GM12864 (cell line): ENCODE data around the gene GRK2.
A peak's percentile ranks its signal among the peaks of the same experiment; 100 is the strongest.
"Not testable (repeated sequence)": the region's sequence is repeated elsewhere in the genome, so short reads cannot be mapped to it uniquely, and the experiment has no call there.

ENCODE experiments used
- DNase-seq: peaks from one replicate; pipeline ENCODE4 v3.0.0-alpha.2; 2011; ENCODE audit warnings: low read depth
- H3K4me3 ChIP-seq: 2 replicates; pipeline ENCODE4 v1.5.1; 2011; ENCODE audit warnings: mild to moderate bottlenecking, low read depth, low read length, control low read depth
- TF ChIP-seq, protein P1 (sequence below): IDR thresholded peaks from 2 replicates; pipeline ENCODE4 v1.5.1; 2011; ENCODE audit warnings: low read depth, mild to moderate bottlenecking, moderate library complexity, low read length, control low read depth, inconsistent platforms; ENCODE audit errors: missing control alignments

Gene GRK2

DNA sequence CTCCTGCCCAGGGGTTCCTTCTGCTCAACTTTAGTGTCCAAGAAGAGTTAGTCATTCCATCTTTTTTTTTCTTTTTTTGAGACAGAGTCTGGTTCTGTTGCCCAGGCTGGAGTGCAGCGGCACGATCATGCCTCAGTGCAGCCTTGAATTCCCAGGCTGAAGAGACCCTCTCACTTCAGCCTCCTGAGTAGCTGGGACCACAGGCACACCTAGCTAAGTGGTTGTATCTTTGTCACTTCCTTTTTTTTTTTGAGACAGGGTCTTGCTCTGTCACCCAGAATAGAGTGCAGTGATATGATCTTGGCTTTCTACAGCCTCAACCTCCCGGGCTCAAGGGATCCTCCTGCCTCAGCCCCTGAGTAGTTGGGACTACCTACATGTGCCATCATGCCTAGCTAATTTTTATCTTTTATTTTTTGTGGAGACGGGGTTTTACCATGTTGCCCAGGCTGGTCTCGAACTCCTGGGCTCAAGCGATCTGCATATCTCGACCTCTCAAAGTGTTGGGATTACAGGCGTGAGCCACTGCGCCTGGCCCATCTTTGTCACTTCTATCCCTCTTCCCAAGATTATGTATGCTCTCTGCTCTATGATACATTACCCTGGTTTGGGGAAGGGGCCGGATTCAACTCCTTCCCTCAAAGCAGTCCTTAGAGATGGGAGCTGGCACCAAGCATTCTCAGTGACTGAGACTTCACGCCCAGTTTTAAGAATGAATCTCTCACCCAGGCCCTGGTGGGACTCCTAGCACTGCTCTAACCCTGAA, 47.0 kb downstream of the GRK2 start:
- H3K4me3 ChIP-seq = no peak overlapping the region
- DNase-seq = no peak
- TF ChIP-seq, protein P1, sequence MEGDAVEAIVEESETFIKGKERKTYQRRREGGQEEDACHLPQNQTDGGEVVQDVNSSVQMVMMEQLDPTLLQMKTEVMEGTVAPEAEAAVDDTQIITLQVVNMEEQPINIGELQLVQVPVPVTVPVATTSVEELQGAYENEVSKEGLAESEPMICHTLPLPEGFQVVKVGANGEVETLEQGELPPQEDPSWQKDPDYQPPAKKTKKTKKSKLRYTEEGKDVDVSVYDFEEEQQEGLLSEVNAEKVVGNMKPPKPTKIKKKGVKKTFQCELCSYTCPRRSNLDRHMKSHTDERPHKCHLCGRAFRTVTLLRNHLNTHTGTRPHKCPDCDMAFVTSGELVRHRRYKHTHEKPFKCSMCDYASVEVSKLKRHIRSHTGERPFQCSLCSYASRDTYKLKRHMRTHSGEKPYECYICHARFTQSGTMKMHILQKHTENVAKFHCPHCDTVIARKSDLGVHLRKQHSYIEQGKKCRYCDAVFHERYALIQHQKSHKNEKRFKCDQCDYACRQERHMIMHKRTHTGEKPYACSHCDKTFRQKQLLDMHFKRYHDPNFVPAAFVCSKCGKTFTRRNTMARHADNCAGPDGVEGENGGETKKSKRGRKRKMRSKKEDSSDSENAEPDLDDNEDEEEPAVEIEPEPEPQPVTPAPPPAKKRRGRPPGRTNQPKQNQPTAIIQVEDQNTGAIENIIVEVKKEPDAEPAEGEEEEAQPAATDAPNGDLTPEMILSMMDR = no peak

DNA sequence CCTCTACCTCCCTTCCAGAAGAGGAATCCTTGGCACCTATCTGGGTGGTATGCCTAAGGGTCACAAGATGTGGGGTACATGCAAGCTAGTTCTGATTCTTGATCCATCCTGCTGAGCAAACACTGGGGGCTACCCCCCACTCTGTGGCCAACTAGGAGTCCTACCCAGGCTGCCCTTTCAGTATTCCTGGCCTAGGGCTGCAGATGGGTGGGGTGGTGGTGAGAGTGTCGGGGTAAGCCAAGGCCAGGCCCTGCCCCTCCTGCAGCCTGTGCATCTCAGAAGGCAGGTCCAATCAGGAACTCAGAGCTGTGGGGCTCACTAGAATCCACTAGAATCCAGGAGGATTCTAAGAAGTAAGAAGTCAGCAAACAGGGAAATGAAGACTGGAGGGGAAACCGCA, 47.9 kb downstream of the GRK2 start:
- TF ChIP-seq, protein P1 = no peak
- no peak overlapping the region for H3K4me3 ChIP-seq
- DNase-seq = no peak

DNA sequence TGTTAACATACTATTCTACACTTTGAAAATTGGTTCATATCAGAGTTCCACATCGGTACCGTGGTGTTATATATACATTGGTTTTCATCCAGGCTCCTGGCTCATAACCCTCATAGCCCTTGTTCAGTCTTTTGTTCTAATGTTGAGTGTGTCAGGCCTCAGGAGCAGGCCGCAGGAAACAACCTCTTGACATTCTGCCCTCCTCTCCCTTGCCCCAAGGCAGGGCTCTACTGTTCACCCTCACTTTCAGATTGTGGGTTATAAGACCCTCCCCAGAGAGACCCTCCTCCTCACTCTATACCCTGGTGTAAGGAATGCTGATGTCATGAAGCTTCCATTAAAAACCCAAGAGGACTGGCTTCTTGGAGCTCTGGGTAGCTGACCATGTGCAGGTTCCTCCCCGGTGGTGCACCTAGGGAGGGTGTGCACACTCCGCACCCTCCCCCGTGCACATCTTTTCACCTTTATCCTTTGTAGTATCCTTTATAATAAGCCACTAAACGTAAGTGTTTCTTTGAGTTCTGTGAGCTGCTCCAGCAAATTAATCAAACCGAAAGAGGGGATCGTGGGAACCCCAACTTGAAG, 49.1 kb downstream of the GRK2 start:
- TF ChIP-seq, protein P1 = no peak
- no peak for DNase-seq
- no peak overlapping the region for H3K4me3 ChIP-seq

DNA sequence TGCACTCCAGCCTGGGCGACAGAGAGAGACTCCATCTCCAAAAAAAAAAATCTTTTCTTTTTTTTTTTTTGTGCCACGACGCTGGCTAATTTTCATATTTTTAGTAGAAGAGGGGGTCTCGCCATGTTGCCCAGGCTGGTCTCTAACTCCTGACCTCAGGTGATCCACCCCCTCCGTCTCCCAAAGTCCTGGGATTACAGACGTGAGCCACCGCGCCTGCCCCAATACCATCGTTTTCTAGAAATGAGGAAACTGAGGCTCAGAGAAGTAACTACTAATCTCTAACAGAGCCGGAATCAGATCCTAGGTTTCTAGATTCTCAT, 50.6 kb downstream of the GRK2 start:
- peak overlapping the region; percentile 84 for H3K4me3 ChIP-seq
- DNase-seq = no peak
- TF ChIP-seq, protein P1 = no peak

DNA sequence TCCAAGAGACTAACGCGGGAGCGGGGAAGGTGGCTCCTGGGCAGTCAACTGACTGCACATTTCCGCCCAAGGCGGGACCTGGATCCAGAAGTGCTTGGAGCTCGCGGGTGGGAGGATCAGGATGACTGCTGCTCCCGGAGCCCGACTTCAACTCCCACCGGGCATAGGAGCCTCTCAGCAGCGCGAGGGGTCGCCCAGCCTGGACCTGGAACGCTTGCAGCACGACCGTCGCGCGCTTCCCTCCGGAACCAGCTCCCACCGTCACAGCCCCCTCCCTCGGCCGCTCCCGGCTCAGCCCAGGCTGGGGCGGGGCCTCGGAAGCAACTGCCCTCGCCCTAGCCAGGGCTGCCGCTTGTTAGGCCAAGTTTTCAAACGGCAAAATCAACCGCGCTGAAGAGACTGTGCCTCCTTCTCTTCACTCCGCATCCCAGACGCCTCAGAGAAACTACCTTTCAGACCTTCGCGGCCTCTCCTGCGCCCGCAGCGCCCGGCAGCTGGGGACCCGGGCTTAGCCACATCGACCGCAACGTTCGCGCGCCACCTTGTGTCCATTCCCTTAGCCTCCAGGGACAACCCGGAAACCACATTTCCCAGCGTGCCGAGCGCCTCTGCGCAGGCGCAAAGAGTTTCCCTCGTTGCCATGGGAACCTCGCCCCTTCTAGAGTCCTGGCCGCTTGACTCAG, 51.1 kb downstream of the GRK2 start:
- TF ChIP-seq, protein P1 = peak; percentile 86
- H3K4me3 ChIP-seq = peak overlapping the region; percentile 84
- peak; percentile 85 for DNase-seq

DNA sequence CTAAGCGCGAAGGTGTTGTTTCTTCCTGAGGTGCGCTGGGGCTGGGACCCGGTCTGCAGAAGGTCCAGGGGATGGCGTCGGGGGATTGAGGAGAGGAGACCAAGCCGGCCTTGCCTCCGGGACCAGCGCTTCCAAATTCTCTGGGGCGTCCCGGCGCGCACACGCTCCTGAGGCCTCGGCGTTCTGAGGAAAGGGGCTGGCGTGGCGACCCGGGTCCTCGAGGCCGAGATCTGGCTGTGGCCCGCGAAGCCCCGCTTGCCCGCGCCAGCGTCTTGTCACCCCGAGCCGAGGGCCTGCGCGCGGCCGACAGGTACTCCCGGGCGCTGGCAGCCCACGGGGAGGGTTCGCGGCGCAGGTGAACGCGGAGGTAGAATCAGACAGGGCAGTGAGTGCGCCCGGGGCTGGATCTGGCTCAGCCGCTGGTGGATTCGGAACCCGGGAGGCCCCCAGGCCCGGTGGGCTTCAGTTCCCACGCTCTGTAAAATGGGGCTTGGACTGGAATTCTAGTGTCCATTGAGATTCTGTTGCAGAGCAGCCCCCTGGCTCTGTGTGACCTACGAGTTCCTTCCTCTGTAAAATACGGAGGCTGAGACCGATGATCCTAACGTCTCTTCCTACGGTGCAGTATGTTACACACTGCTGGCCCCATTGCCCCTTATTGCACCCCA, 51.7 kb downstream of the GRK2 start:
- TF ChIP-seq, protein P1 = no peak
- peak overlapping the region; percentile 84 for H3K4me3 ChIP-seq
- no peak for DNase-seq

DNA sequence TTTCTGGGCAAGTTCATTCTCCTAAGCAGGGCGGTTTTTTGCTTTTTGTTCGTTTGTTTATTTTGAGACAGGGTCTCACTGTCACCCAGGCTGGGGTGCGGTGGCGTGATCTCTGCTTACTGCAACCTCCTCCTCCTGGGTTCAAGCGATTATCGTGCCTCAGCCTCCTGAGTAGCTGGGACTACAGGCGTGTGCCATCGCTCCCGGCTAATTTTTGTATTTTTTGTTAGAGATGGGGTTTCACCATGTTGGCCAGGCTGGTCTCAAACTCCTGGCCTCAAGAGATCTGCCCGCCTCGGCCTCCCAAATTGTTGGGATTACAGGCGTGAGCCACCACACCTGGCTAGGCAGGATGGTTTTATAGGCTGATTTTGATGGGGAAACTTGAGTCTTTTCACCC, 52.6 kb downstream of the GRK2 start:
- not testable (repeated sequence) for H3K4me3 ChIP-seq, DNase-seq
